ENCODE data around the gene GLUL. TPM values are rescaled to one million over a fixed set of nuclear protein-coding genes. Genes with fewer than 3 reads are reported as not detected.

The GLUL gene
- total RNA-seq, 2 experiments from 2014 or later: 140 to 146 TPM

Other genes starting within 250 kb of the GLUL start
- not detected for gene TEDDM1, start 8.9 kb upstream of the GLUL start, total RNA-seq
- not detected for gene RGSL1, start 58.4 kb upstream of the GLUL start, total RNA-seq
- 1 to 10 TPM; 6.7 to 7.3 TPM for gene RNASEL, start 197.5 kb upstream of the GLUL start, total RNA-seq
- 1 to 10 TPM; 1.9 to 2.0 TPM for gene RGS16, start 212.6 kb upstream of the GLUL start, total RNA-seq

Data from activated CD4-positive, alpha-beta T cell treated with anti-CD3 and anti-CD28 coated beads, Interleukin-2, amount 10 ng/mL, durations not matched to agents 7 days and 5 days (primary cell).